CD4-positive, alpha-beta T cell (primary cell): ENCODE measurements around the gene ASH1L. TPM values are rescaled to one million over a fixed set of nuclear protein-coding genes. Genes with fewer than 3 reads are reported as not detected.
A peak's percentile ranks its signal among the peaks of the same experiment; 100 is the strongest.
"Not testable (repeated sequence)": the region's sequence is repeated elsewhere in the genome, so short reads cannot be mapped to it uniquely, and the experiment has no call there.

Source experiments
- ATAC-seq: fragments of 200-7000 bp; cut with Tn5 transposase; one replicate; pipeline ENCODE4 v1.10.0; 2022; ENCODE audit warnings: mild to moderate bottlenecking; ENCODE audit not compliant: poor library complexity
- CTCF ChIA-PET: fragments of 350-600 bp; sonication (Branson Sonifier 250); formaldehyde crosslinking; loops from one replicate; lab custom pipeline; 2021; ENCODE audit warnings: antibody characterized with exemption, inconsistent platforms; lab: Charles Lee
- POLR2A ChIA-PET: fragments of 350-600 bp; sonication (Branson Sonifier 250); formaldehyde crosslinking; loops from one replicate; lab custom pipeline; 2021; ENCODE audit warnings: antibody characterized with exemption, inconsistent platforms; lab: Charles Lee
- DNase-seq, 14 experiments: peaks; one replicate each; pipeline ENCODE4 v3.0.0-alpha.2; 2013 to 2020; ENCODE audit warnings: mixed read lengths in 2 of 14
- H3K27ac ChIP-seq, 2 donors: one replicate each; pipeline versions ENCODE4 v1.5.1 to v1.7.0; 2013; ENCODE audit warnings: low read length in 2 of 2, low read depth in 1 of 2, mild to moderate bottlenecking in 1 of 2
- H3K27me3 ChIP-seq, 2 experiments: 1 replicate in 1 of 2; 2 replicates in 1 of 2; pipeline versions ENCODE4 v1.6.1 to v1.7.0; 2013; ENCODE audit warnings: low read length in 2 of 2, control low read depth in 1 of 2, mild to moderate bottlenecking in 1 of 2, moderate library complexity in 1 of 2; ENCODE audit not compliant: insufficient read depth in 2 of 2, control insufficient read depth in 1 of 2
- H3K36me3 ChIP-seq: one replicate; pipeline ENCODE4 v1.6.1; 2013; ENCODE audit warnings: low read length, control low read depth; ENCODE audit not compliant: insufficient read depth
- H3K4me1 ChIP-seq: one replicate; pipeline ENCODE4 v1.6.1; 2013; ENCODE audit warnings: low read length, control low read depth; ENCODE audit not compliant: insufficient read depth
- H3K4me3 ChIP-seq: one replicate; pipeline ENCODE4 v1.5.1; 2013; ENCODE audit warnings: mild to moderate bottlenecking, low read length, moderate library complexity
- H3K9me3 ChIP-seq, 2 experiments: 1 replicate in 1 of 2; 2 replicates in 1 of 2; pipeline versions ENCODE4 v1.6.1 to v1.7.0; 2013; ENCODE audit warnings: low read length in 2 of 2, mild to moderate bottlenecking in 2 of 2, control low read depth in 1 of 2, moderate library complexity in 1 of 2; ENCODE audit not compliant: control insufficient read depth in 1 of 2, insufficient read depth in 1 of 2
- H3K27ac Mint-ChIP-seq: one replicate; pipeline ENCODE4 v1.8.0; 2020; ENCODE audit warnings: mixed read lengths
- H3K27me3 Mint-ChIP-seq: one replicate; pipeline ENCODE4 v1.8.0; 2021; ENCODE audit warnings: mixed read lengths
- H3K36me3 Mint-ChIP-seq: one replicate; pipeline ENCODE4 v1.8.0; 2021; ENCODE audit warnings: low read depth, mixed read lengths
- H3K4me1 Mint-ChIP-seq: one replicate; pipeline ENCODE4 v1.8.0; 2021; ENCODE audit warnings: low read depth, mixed read lengths
- H3K4me3 Mint-ChIP-seq: one replicate; pipeline ENCODE4 v1.8.0; 2020; ENCODE audit warnings: mild to moderate bottlenecking, mixed read lengths
- H3K9me3 Mint-ChIP-seq: one replicate; pipeline ENCODE4 v1.8.0; 2020; ENCODE audit warnings: mixed read lengths
- intact Hi-C, 2 experiments: fragments of 100-400 bp; cut with DNase I in 1 of 2; cut with micrococcal nuclease in 1 of 2; formaldehyde crosslinking; loops; one replicate each; pipeline versions ENCODE4 v1.15.1 to v1.9.0; 2023 to 2025; cut with DNase I, micrococcal nuclease
- total RNA-seq, 174 experiments: library from RNA in 2 of 174; stranded (reverse) in 2 of 174; gene quantifications; one replicate each; pipeline ENCODE4 v1.2.3 and lab custom pipeline; 2021 to 2026
- TF ChIP-seq, protein P1 (sequence below): fragments of 200-600 bp; IDR thresholded peaks from one replicate; pipeline ENCODE4 v1.8.0; 2022; ENCODE audit warnings: antibody characterized with exemption, mild to moderate bottlenecking

The ASH1L gene
- total RNA-seq, 2 experiments from 2014 or later = 71.0 to 72.8 TPM

DNA sequence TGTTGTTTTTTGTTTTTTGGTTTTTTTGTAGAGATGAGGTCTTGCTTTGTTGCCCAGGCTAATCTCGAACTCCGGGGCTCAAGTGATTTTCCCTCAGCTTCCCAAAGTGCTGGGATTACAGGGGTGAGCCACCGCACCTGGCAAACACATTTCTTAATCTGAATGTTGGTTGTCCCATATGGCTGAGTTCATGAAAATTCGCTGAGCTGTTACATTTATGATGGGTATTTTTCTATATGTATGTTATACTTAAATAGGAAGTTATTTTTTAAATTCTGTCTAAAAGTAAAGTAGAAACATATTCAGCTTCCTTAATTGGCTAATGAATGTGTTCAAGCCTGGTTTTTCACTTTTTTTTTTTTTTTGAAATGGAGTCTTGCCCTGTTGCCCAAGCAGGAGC lies 75.1 kb downstream of the ASH1L start:
- Mint-ChIP-seq H3K4me1 (peaks cover 9% of the 10 kb centered on the region), H3K4me3 (no peak overlapping the region), H3K9me3 (no peaks in the 10 kb centered on the region), H3K36me3 (peaks cover 12% of the 10 kb centered on the region), H3K27me3 (no peaks in the 10 kb centered on the region), H3K27ac (no peak overlapping the region)
- Histone ChIP-seq H3K4me3 (no peak overlapping the region), H3K36me3 (peaks cover 5% of the 10 kb centered on the region), H3K27me3 (no peaks in the 10 kb centered on the region), H3K4me1 (peaks cover 3% of the 10 kb centered on the region), H3K27ac (no peak overlapping the region), H3K9me3 (no peaks in the 10 kb centered on the region)
- ATAC-seq (no peak), DNase-seq (no peak)
- CTCF ChIA-PET = interaction anchor here (0.5 kb wide), 1 partner anchor 43 kb away, joined by 3 read pairs; no protein-coding TSS in a partner anchor
- intact Hi-C loops = no loop called here
- POLR2A ChIA-PET = interaction anchor here (0.8 kb wide), 1 partner anchor 8 kb away, joined by 3 read pairs; no protein-coding TSS in a partner anchor
- TF ChIP-seq, protein P1, sequence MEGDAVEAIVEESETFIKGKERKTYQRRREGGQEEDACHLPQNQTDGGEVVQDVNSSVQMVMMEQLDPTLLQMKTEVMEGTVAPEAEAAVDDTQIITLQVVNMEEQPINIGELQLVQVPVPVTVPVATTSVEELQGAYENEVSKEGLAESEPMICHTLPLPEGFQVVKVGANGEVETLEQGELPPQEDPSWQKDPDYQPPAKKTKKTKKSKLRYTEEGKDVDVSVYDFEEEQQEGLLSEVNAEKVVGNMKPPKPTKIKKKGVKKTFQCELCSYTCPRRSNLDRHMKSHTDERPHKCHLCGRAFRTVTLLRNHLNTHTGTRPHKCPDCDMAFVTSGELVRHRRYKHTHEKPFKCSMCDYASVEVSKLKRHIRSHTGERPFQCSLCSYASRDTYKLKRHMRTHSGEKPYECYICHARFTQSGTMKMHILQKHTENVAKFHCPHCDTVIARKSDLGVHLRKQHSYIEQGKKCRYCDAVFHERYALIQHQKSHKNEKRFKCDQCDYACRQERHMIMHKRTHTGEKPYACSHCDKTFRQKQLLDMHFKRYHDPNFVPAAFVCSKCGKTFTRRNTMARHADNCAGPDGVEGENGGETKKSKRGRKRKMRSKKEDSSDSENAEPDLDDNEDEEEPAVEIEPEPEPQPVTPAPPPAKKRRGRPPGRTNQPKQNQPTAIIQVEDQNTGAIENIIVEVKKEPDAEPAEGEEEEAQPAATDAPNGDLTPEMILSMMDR = no peak

DNA sequence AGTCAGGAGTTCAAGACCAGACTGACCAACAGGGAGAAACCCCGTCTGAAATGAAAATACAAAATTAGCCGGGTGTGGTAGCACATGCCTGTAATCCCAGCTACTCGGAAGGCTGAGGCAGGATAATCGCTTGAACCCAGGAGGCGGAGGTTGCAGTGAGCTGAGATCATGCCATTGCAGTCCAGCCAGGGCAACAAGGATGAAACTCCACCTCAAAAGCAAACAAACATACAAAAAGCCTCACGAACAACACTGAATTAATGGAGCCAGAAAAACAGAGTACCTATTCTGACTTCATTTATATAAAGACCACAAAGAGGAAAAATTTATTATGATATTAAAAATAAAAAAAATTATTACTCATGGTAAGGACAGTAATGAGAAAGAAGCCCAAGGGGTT lies 75.7 kb downstream of the ASH1L start:
- intact Hi-C loops, H3K4me3 Mint-ChIP-seq, H3K27me3 Mint-ChIP-seq, ATAC-seq, H3K4me1 ChIP-seq, H3K27ac Mint-ChIP-seq, H3K9me3 ChIP-seq, H3K4me1 Mint-ChIP-seq, H3K9me3 Mint-ChIP-seq, H3K27ac ChIP-seq, H3K27me3 ChIP-seq, DNase-seq, CTCF ChIA-PET, H3K4me3 ChIP-seq: not testable (repeated sequence)
- H3K36me3 Mint-ChIP-seq = peaks cover 16% of the 10 kb centered on the region
- POLR2A ChIA-PET = interaction anchor here (0.8 kb wide), 1 partner anchor 9 kb away, joined by 3 read pairs; no protein-coding TSS in a partner anchor
- peaks cover 10% of the 10 kb centered on the region for H3K36me3 ChIP-seq

DNA sequence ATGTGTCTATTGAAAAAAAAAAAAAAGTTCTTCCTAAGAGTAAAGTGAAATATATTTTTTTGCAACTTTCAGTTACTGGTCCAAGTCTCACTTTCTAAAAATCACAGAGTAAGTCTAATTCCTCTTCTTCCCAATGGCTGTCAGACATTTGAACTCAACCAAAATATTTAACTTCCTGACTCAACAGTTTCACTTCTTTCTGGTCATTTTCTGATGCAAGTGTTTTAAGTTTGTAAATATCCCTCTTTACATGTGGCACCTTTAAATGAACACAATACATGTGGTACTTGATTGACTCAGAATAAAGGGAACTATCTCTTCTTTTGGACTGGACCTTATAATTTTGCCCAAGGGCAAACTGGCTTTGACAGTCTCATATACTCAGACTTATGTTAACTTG lies 76.7 kb downstream of the ASH1L start:
- H3K27ac ChIP-seq = no peak overlapping the region
- Mint-ChIP-seq H3K4me3 (no peak overlapping the region), H3K27ac (peak overlapping the region; percentile 58), H3K36me3 (peaks cover 23% of the 10 kb centered on the region), H3K27me3 (no peaks in the 10 kb centered on the region), H3K4me1 (peaks cover 9% of the 10 kb centered on the region), H3K9me3 (no peaks in the 10 kb centered on the region)
- POLR2A ChIA-PET = no interaction called here
- DNase-seq = peak in 1 of 14 experiments; percentile 13
- H3K36me3 ChIP-seq = peaks cover 20% of the 10 kb centered on the region
- H3K9me3 ChIP-seq = no peaks in the 10 kb centered on the region
- H3K4me3 ChIP-seq = no peak overlapping the region
- CTCF ChIA-PET = no interaction called here
- no peak for ATAC-seq
- TF ChIP-seq, protein P1 = no peak
- no peaks in the 10 kb centered on the region for H3K27me3 ChIP-seq
- H3K4me1 ChIP-seq = peaks cover 3% of the 10 kb centered on the region
- intact Hi-C loops = no loop called here

DNA sequence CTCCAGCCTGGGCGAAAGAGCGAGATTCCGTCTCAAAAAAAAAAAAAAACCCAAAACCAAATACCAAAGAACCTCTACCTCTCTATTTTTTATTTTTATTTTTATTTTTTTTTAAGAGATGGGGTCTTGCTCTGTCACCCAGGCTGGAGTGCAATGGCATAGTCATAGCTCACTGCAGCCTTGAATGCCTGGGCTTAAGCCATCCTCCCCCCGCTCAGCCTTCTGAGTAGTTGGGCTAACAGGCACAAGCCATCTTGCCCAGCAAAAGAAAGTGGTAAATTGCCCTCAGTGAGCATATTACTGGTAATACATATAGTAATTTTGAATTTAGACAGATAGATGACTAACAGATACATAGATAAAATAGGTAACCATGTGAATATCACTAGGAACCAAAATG lies 77.4 kb downstream of the ASH1L start:
- POLR2A ChIA-PET = no interaction called here
- Mint-ChIP-seq H3K9me3 (no peaks in the 10 kb centered on the region), H3K4me1 (peaks cover 9% of the 10 kb centered on the region), H3K27me3 (no peaks in the 10 kb centered on the region), H3K36me3 (peaks cover 24% of the 10 kb centered on the region), H3K4me3 (no peak overlapping the region), H3K27ac (no peak overlapping the region)
- H3K9me3 ChIP-seq = no peaks in the 10 kb centered on the region
- no peak overlapping the region for H3K27ac ChIP-seq
- H3K4me3 ChIP-seq = no peak overlapping the region
- intact Hi-C loops = no loop called here
- CTCF ChIA-PET = no interaction called here
- ATAC-seq (no peak), DNase-seq (no peak)
- peaks cover 27% of the 10 kb centered on the region for H3K36me3 ChIP-seq
- peaks cover 3% of the 10 kb centered on the region for H3K4me1 ChIP-seq
- TF ChIP-seq, protein P1 = no peak
- H3K27me3 ChIP-seq = no peaks in the 10 kb centered on the region
